Aorta (tissue), 5 donors: ENCODE measurements around the gene SQOR. TPM values are rescaled to one million over a fixed set of nuclear protein-coding genes. Genes with fewer than 3 reads are reported as not detected.

Experiments
- ATAC-seq: fragments of 200-7000 bp; cut with Tn5 transposase; one replicate; pipeline ENCODE4 v1.9.1; 2022; ENCODE audit warnings: moderate library complexity; ENCODE audit not compliant: low FRiP score
- DNase-seq, 2 donors: peaks; one replicate each; pipeline ENCODE4 v3.0.0-alpha.2; 2020
- H3K27ac ChIP-seq, 2 donors: one replicate each; pipeline ENCODE4 v1.5.1; 2013; ENCODE audit warnings: low read length in 2 of 2, mild to moderate bottlenecking in 2 of 2, moderate library complexity in 2 of 2, control low read depth in 1 of 2, inconsistent platforms in 1 of 2, low read depth in 1 of 2
- H3K27me3 ChIP-seq, 2 donors: one replicate each; pipeline ENCODE4 v1.6.1; 2013; ENCODE audit warnings: control low read depth in 1 of 2, low read length in 1 of 2, mild to moderate bottlenecking in 1 of 2, moderate library complexity in 1 of 2; ENCODE audit not compliant: insufficient read depth in 2 of 2, control insufficient read depth in 1 of 2
- H3K36me3 ChIP-seq, 2 donors: one replicate each; pipeline ENCODE4 v1.6.1; 2013; ENCODE audit warnings: control low read depth in 1 of 2, low read length in 1 of 2, mild to moderate bottlenecking in 1 of 2; ENCODE audit not compliant: insufficient read depth in 2 of 2, control insufficient read depth in 1 of 2
- H3K4me1 ChIP-seq, 2 donors: one replicate each; pipeline ENCODE4 v1.6.1; 2013; ENCODE audit warnings: low read length in 2 of 2, control low read depth in 1 of 2, mild to moderate bottlenecking in 1 of 2, moderate library complexity in 1 of 2; ENCODE audit not compliant: insufficient read depth in 2 of 2, control insufficient read depth in 1 of 2
- H3K4me3 ChIP-seq, 2 donors: one replicate each; pipeline ENCODE4 v1.5.1; 2013; ENCODE audit warnings: low read length in 2 of 2, control low read depth in 1 of 2, mild to moderate bottlenecking in 1 of 2
- H3K9me3 ChIP-seq: one replicate; pipeline ENCODE4 v1.6.1; 2013; ENCODE audit warnings: mild to moderate bottlenecking, low read length; ENCODE audit not compliant: control insufficient read depth
- WGBS, 2 donors: extraction: QIAGEN DNeasy Blood & Tissue Kit; methylation state at CpG; one replicate each; pipeline ENCODE4 v1.1.7; 2013; 5-methylcytosine and 5-hydroxymethylcytosine counted together
- intact Hi-C, 2 donors: fragments of 100-400 bp; cut with DNase I; formaldehyde crosslinking; loops; one replicate each; pipeline versions ENCODE4 v1.14.2 to v1.15.0; 2022
- polyA plus RNA-seq, 2 donors: library from polyadenylated mRNA; stranded (reverse); fragments of 200-250 nt; gene quantifications; one replicate each; pipeline ENCODE4 v1.2.3, GENCODE V29; 2013
- total RNA-seq, 2 donors: library from RNA; stranded (reverse); fragmentation: NEBNext Ultra II Directional; extraction: Animal tissue kit (Norgen Biotek cat#: 25700); gene quantifications; one replicate each; pipeline ENCODE4 v1.2.1, GENCODE V29; 2021
- donor health status: healthy with polysubstance abuse.
- donor health status: Bipolar disorder and iron deficiency.
- donor health status: DM: no; HTN: no; CAD: no.
- donor health status: DM: no; HTN: no; CAD: no.
- donor health status: DM: yes; HTN: yes; CAD: no.

The SQOR gene
- total and polyA plus RNA-seq, 4 donors = 44.5 to 65.0 (median 51.1) TPM

DNA sequence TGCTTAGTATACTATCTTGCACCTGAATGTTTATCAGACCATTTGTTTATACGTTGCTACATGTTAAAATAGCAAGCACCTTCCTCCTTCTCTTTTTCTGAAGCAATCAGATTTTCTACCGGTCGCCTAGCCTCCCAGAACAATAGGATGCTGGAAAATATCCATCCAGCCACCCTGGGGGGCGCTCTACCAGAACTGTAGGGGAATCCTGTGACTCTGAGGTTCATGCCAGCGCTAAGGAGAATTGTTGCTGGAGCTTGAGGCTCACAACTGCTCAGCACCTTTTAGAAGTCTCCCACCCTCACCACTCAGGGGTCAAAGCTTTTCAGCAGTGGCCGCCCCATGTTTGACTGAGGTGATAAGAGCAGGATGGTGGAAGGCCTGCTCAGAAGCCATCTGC, 27.5 kb downstream of the SQOR start:
- peak overlapping the region in 1 of 2 donors; percentile 17 for H3K27ac ChIP-seq
- DNase-seq = no peak
- H3K36me3 ChIP-seq = no peaks in the 10 kb centered on the region
- 81 to 87% methylated on average over 6 of the region's 6 CpGs for WGBS, 2 donors
- H3K27me3 ChIP-seq = no peaks in the 10 kb centered on the region
- no peak for ATAC-seq
- peaks cover 2 to 5% of the 10 kb centered on the region in 2 donors for H3K4me1 ChIP-seq
- intact Hi-C loops = no loop called here
- no peaks in the 10 kb centered on the region for H3K9me3 ChIP-seq
- no peak overlapping the region for H3K4me3 ChIP-seq

GRCh38 chr15:45664451-45664850, 29.6 kb downstream of the SQOR start:
- ATAC-seq = no peak
- H3K36me3 ChIP-seq = no peaks in the 10 kb centered on the region
- H3K27ac ChIP-seq = peak overlapping the region in 1 of 2 donors; percentile 41
- no peaks in the 10 kb centered on the region for H3K9me3 ChIP-seq
- 3 to 6% methylated on average over 5 of the region's 5 CpGs for WGBS, 2 donors
- intact Hi-C loops = no loop called here
- H3K27me3 ChIP-seq = no peaks in the 10 kb centered on the region
- peaks cover 2 to 5% of the 10 kb centered on the region in 2 donors for H3K4me1 ChIP-seq
- H3K4me3 ChIP-seq = no peak overlapping the region
- DNase-seq = no peak

- DNase-seq (no peak), ATAC-seq (no peak)
- Histone ChIP-seq H3K9me3 (no peaks in the 10 kb centered on the region), H3K27ac (no peak overlapping the region), H3K4me3 (no peak overlapping the region), H3K27me3 (no peaks in the 10 kb centered on the region), H3K36me3 (no peaks in the 10 kb centered on the region), H3K4me1 (peaks cover 2 to 3% of the 10 kb centered on the region in 2 donors)
- intact Hi-C loops = no loop called here
- WGBS, 2 donors = 28 to 31% methylated on average over 1 of the region's 1 CpG
Measured at GRCh38 chr15:45665261-45665660, 30.4 kb downstream of the SQOR start.

DNA sequence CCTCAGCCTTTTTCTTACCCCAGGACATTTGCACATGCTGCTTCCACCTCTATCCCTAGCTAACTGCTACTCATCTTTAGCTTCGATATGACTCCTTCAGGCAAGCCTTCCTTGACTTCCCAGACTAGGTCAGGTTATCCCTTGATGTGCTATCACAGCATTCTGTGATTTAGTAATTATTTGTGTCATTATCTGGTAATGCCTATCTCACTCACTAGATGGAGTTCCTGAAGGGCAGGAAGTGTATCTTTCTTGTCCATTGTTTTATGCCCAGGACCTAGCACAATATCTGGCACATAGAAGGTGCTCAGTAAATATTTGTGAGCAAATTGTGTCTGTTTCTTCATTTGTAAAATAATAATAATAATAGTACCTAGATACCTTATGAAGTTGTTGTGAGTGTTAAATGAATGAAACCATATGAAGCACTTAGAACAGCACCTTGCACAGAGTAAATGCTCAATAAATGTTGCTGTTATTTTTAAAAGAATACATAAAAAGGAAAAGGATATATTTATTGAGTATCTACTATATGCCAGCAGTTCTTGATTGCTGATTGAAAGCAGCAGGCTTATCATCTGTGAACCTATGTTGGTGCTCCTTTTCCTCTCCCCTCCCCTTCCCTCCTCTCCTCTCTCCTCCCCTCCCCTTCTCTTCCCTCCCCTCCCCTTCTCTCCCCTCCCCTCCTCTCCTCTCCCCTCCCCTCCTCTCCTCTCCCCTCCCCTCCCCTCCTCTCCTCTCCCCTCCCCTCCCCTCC, 31.5 kb downstream of the SQOR start:
- Histone ChIP-seq H3K27ac (no peak overlapping the region), H3K4me3 (no peak overlapping the region), H3K9me3 (no peaks in the 10 kb centered on the region), H3K27me3 (no peaks in the 10 kb centered on the region), H3K4me1 (peaks cover 2 to 3% of the 10 kb centered on the region in 2 donors), H3K36me3 (no peaks in the 10 kb centered on the region)
- no peak for DNase-seq
- intact Hi-C loops = no loop called here
- 96 to 98% methylated on average over 1 of the region's 1 CpG for WGBS, 2 donors
- ATAC-seq = no peak

DNA sequence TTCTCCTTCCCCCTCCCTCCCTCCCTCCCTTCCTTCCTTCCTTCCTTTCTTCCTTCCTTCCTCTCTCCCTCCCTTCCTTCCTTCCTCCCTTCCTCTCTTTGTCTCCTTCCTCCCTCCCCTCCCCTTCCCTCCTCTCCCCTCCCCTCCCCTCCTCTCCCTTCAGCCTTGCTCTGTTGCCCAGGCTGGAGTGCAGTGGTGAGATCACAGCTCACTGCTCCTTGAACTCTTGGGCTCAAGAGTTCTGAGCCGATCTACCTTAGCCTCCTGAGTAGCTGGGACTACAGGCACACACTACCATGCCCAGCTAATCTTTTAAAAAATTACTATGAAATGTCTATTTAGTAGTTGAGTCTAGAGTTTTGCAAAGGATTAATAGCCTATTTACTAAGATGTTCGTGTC, 32.2 kb downstream of the SQOR start:
- intact Hi-C loops = no loop called here
- Histone ChIP-seq H3K27me3 (no peaks in the 10 kb centered on the region), H3K4me3 (no peak overlapping the region), H3K36me3 (no peaks in the 10 kb centered on the region), H3K27ac (no peak overlapping the region), H3K4me1 (peaks cover 2 to 3% of the 10 kb centered on the region in 2 donors), H3K9me3 (no peaks in the 10 kb centered on the region)
- WGBS, 2 donors = 71 to 84% methylated on average over 2 of the region's 2 CpGs
- DNase-seq (no peak), ATAC-seq (no peak)

- peaks cover 2 to 3% of the 10 kb centered on the region in 2 donors for H3K4me1 ChIP-seq
- peaks cover 0 to 2% of the 10 kb centered on the region in 2 donors for H3K36me3 ChIP-seq
- no peak overlapping the region for H3K27ac ChIP-seq
- 80 to 95% methylated on average over 6 of the region's 6 CpGs for WGBS, 2 donors
- DNase-seq (no peak), ATAC-seq (no peak)
- no peaks in the 10 kb centered on the region for H3K27me3 ChIP-seq
- intact Hi-C loops = no loop called here
- no peak overlapping the region for H3K4me3 ChIP-seq
- H3K9me3 ChIP-seq = no peaks in the 10 kb centered on the region
Measured at GRCh38 chr15:45668386-45668785, 33.6 kb downstream of the SQOR start.

DNA sequence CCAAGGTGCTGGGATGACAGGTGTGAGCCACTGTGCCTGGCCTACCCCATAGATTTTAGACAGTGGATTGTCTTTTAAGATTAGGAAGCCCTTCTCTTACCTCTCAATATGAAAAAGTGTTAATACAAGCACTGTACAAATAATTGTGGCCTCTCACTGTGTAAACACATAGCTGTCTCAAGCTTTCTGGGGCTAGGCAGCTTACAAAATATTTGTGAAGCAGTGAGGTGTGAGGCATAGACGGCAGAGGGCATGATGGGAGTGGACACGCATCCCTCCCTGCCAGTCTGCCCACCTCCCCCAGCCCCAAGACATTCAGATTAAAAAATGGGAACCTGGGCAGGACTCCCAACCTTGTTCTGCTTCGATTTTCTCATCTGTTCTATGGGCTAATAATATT, 34.6 kb downstream of the SQOR start:
- Histone ChIP-seq H3K27ac (no peak overlapping the region), H3K27me3 (no peaks in the 10 kb centered on the region), H3K4me3 (no peak overlapping the region), H3K4me1 (peaks cover 1 to 3% of the 10 kb centered on the region in 2 donors), H3K9me3 (no peaks in the 10 kb centered on the region), H3K36me3 (peaks cover 0 to 2% of the 10 kb centered on the region in 2 donors)
- DNase-seq = no peak
- no peak for ATAC-seq
- 79 to 84% methylated on average over 3 of the region's 3 CpGs for WGBS, 2 donors
- intact Hi-C loops = no loop called here

- Histone ChIP-seq H3K4me1 (no peaks in the 10 kb centered on the region), H3K27me3 (no peaks in the 10 kb centered on the region), H3K4me3 (no peak overlapping the region), H3K36me3 (peaks cover 0 to 2% of the 10 kb centered on the region in 2 donors), H3K27ac (no peak overlapping the region), H3K9me3 (no peaks in the 10 kb centered on the region)
- ATAC-seq (no peak), DNase-seq (no peak)
- intact Hi-C loops = no loop called here
- WGBS, 2 donors = 76 to 77% methylated on average over 5 of the region's 5 CpGs
Measured at GRCh38 chr15:45670091-45670490, 35.3 kb downstream of the SQOR start.

DNA sequence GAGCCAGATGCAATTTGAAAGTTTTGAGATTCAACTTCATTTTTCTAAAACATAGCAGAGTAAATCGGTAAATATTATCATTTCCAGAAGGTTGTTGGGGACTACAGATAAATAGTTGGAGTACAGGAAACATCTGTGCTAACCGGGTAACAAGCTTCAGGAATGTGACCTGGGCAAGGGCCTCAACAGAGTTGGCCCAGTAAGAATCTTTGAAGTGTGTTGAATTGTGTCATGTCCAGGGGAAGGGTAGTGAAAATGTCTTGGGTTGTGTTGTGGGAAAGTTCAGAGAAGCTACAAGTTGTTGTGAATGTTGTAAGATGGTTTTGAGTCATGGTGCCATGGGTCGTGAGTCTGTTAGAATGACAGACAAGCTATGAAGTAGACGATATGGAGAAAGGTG, 35.7 kb downstream of the SQOR start:
- 66 to 75% methylated on average over 4 of the region's 4 CpGs for WGBS, 2 donors
- peaks cover 0 to 2% of the 10 kb centered on the region in 2 donors for H3K36me3 ChIP-seq

More for the DNA sequence above, 35.7 kb downstream of the SQOR start:
- no peak overlapping the region for H3K27ac ChIP-seq
- no peak for ATAC-seq
- intact Hi-C loops = no loop called here
- no peak overlapping the region for H3K4me3 ChIP-seq
- no peaks in the 10 kb centered on the region for H3K9me3 ChIP-seq
- no peaks in the 10 kb centered on the region for H3K27me3 ChIP-seq
- no peaks in the 10 kb centered on the region for H3K4me1 ChIP-seq
- DNase-seq = no peak
